ENCODE measurements around the gene C1orf232.

The C1orf232 gene

GRCh38 chr1:26188477-26188876, 19.7 kb upstream of the C1orf232 start:
- no peak overlapping the region for H3K27ac ChIP-seq
- no peak for TF ChIP-seq CTCF (conservative IDR thresholded peaks at IDR 0.05)

DNA sequence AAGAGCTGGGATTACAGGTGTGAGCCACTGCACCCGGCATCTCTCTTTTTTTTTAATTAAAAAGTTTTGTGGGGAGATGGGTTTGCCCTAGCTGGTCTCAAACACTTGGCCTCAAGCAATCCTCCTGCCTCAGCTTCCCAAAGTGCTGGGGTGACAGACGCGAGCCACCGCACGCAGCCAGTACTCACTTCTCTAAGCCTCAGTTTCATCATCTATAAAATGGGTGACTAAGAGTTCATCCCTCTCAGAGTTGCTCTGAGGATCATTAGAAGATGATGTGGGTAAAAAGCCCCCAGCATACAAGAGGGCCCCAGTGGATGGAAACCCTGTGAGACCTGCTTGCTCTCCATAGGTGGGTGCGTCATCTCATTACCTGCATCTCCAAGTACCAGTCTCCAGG, 19.1 kb upstream of the C1orf232 start:
- no peak overlapping the region for H3K27ac ChIP-seq
- no peak for TF ChIP-seq CTCF (conservative IDR thresholded peaks at IDR 0.05)

DNA sequence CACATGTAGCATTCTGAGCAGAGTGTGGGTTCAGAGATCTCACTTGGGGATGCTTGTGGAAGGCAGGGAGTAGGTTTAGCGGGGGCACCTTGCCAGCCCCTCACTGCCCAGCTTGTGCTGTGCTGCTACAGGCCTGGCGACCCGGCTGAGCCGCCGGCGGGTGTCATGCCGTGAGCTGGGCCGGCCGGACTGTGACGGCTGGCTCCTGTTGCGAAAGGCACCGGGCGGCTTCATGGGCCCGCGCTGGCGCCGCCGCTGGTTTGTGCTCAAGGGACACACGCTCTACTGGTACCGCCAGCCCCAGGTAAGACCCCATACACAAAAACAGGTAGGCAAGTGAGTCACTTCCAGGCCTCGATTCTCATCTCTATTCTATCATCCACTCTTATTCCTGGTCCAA, 16.1 kb upstream of the C1orf232 start:
- no peak for TF ChIP-seq CTCF (conservative IDR thresholded peaks at IDR 0.05)
- H3K27ac ChIP-seq: no peak overlapping the region

- no peak for TF ChIP-seq CTCF (conservative IDR thresholded peaks at IDR 0.05)
- no peak overlapping the region for H3K27ac ChIP-seq
Measured at GRCh38 chr1:26184086-26184485, 15.3 kb upstream of the C1orf232 start.

- TF ChIP-seq CTCF (conservative IDR thresholded peaks at IDR 0.05): no peak
- no peak overlapping the region for H3K27ac ChIP-seq
Measured at GRCh38 chr1:26182383-26182696, 13.6 kb upstream of the C1orf232 start.

DNA sequence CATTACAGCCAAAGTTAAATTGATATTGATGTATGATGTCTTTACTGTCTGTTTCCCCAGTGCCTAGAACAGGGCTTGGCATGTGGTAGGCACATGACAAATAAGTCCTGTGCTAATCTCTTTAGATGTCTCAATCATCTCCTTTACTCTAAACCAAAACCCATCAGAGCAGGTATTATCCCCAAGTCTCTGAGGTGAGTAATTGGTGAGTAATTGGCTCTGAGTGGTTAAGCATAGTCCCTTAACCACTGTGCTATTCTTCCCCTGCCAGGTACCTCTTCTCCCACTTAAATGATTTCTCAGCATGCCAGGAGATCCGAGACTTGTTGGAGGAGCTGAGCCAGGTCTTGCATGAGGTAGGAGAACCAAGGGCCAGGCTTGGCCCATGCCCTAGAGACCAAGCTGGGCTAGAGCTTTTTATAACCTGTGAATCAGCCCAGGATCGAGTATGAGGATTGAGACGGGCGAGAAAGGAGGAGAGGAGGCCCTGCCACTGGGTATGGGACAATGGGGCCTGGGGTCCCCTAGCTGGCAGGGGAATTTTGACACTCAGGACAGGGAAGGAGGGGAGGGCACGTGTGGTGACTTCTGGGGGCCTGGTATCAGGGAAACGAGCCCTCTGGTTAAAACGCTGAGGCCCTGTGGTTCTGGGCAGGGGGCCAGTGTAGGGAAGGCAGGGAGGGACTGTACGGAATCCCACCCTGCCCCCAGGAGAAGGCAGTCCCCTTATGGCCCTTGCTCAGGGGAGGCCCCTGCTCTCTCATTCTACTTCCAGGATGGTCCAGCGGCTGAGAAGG, 13.0 kb upstream of the C1orf232 start:
- no peak overlapping the region for H3K27ac ChIP-seq
- TF ChIP-seq CTCF (conservative IDR thresholded peaks at IDR 0.05): no peak

DNA sequence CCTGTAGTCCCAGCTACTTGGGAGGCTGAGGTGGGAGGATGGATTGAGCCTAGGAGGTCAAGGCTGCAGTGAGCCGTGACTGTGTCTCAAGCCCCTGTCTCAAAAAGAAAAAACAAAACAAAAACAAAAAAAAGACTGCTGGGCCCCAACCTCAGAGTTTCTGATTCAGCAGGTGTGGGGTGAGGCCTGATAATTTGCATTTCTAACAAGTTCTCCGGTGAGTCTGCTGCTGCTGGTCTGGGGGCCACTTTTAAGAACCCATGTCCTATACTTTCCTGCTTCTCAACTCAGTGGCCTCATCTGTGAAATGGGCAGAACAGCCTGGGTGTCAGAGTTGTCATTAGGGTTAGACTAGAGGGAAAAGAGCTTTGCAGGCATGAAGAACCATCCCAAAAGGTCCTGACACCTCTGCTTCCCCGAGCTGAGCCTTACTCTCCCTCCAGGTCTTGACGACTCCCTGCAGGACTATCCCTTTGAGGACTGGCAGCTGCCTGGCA, 11.3 kb upstream of the C1orf232 start:
- H3K27ac ChIP-seq: no peak overlapping the region
- no peak for TF ChIP-seq CTCF (conservative IDR thresholded peaks at IDR 0.05)
